ENCODE data around the gene UVRAG.

Gene UVRAG

GRCh38 chr11:75810637-75811390, 4.2 kb upstream of the UVRAG start:
- FAIRE-seq, result no peak

- no peak for FAIRE-seq
These were observed 3.5 kb upstream of the UVRAG start for GRCh38 chr11:75811485-75811884.

- FAIRE-seq, result no peak
These were observed 2.4 kb upstream of the UVRAG start for GRCh38 chr11:75812542-75813040.

- no peak for FAIRE-seq
These were observed 1.9 kb upstream of the UVRAG start for GRCh38 chr11:75813124-75813523.

DNA sequence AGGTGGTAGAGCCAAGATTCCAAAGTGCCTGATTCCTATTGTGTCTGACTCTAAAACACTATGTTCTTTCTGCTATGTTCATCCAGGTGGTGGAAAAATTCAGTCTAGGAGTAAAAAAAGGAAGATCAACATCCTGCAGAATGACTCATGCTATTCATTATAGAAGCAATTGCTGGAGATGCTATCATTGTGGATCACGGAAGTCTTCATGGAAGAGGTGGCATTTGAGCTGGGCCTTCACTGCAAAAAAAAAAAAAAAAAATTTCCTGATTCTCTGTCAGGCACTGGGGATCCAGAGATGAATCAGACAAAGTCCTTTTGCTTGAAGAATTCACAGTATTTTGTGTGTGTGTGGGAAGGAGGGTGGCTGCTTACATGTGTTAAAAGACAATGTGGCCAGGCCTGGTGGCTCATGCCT, 1.4 kb upstream of the UVRAG start:
- FAIRE-seq, result no peak

- no peak for FAIRE-seq
These were observed 690 bp upstream of the UVRAG start for GRCh38 chr11:75814363-75814676.

DNA sequence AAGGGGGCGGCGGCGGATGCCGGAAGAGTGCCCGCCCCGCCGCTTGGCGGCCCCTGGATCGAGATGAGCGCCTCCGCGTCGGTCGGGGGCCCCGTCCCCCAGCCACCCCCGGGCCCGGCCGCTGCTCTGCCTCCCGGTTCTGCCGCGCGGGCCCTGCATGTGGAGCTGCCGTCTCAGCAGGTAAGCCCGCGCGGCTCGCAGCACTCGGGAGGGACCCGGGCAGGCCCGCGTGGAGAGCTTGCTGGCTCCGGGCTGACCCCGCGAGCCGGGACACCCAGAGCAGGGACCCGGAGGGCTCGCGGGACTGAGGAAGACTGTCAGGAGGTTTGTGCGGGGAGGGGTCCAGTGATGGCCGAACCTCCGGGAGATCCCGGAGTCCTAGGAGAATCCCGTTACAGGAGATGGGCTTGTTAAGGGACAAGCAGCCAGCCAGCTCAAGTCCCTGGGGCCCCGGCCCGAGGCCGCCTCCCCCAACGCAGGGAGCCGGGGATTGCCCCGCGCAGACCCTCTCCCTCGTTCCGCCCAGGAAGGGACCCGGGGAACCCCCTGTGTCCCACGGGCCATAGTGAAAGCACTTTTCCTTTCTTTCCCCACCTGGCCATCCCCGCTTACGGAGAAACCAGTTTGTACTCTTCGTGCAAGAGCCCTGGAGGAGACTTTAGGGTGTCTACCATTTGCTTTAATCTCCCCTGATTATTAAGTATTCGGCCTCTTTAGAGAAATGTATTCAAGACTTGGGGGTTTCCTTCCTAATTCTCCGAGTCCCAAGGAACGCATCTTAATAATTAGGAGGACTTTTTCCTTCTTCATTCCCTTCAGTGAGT, 547 bp downstream of the UVRAG start:
- no peak for FAIRE-seq

DNA sequence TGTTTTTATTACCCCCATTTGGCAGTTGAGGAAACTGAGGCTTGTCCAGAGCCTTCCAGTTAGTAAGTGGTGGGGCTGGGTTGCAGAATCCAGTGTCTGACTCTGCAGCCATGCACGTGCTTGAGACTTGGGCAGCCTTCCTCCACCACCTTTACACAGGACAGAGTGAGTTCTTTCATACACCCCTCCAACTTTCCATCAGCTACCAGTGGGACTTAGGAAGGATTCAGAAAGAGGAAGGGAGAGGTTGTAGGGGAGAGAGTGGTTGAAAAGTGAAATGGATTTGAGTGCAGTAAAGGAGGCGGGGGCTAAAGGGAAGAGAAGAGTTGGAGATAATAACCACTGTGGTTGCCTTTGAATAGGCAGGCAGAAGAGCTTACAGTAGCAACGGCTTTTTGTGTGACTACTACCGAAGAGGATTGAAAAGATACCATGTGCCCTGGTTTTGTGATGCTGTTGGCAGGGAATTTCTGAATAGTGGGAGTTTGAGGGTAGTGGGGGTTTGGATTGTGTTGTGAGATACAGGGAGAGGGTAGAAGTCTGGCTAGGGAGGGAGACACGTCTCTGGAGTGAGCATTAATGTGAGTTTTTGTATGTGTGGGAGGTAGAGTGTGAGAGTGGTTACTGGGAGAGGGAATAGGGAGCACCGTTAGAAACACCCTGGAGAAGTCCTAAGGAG, 1.7 kb downstream of the UVRAG start:
- no peak for FAIRE-seq

DNA sequence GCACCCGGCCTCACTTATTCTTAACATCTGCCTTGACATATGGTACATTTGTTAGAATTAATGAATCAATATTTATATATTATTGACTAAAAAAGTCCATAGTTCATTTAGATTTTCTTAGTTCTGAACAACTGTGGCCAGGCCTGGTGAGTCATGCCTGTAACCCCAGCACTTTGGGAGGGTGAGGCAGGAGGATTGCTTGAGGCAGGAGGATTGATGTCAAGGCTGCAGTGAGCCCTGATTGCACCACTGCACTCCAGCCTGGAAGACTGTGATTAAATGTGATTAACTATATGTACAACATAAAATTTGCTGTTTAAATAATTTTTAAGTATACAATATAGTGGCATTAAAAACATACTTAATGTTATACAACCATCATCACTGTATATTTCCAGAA, 5.6 kb downstream of the UVRAG start:
- no peak for FAIRE-seq

DNA sequence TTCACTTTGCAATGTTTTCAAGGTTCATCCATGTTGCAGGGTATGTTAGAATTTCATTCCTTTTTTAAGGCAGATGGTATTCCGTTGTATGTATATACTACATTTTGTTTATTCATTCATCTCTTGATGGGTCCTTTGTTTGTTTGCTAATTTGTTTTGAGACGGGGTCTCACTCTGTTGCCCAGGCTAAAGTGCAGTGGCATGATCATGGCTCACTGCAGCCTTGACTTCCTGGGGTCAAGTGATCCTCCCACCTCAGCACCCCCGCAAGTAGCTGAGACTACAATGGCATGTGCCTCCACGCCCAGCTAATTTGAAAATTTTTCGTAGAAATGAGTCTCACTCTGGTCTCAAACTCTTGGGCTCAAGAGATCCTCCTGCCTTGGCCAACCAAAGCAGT, 6.2 kb downstream of the UVRAG start:
- no peak for FAIRE-seq

DNA sequence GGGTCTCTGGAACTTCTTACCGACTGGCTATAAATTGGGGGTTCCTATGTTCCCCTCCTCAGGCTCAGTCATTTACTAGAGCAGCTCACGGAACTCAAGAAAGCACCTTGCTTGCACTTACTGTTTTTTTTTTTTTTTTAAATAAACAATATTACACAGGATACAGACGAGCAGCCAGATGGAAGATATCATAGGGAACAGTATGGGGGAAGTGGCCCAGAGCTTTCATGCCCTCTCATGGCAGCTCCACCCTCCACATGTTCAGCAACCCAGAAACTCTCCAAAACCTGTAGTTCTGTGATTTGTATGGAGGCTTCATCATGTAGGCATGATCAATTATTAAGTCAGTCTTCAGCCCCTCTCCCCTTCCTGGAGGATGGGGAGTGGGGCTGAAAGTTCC, 7.5 kb downstream of the UVRAG start:
- no peak for FAIRE-seq

GRCh38 chr11:75823415-75823814, 8.4 kb downstream of the UVRAG start:
- no peak for FAIRE-seq

- no peak for FAIRE-seq
These were observed 8.9 kb downstream of the UVRAG start for GRCh38 chr11:75823946-75824345.

GRCh38 chr11:75826461-75827230, 11.6 kb downstream of the UVRAG start:
- no peak for FAIRE-seq

- no peak for FAIRE-seq
These were observed 12.6 kb downstream of the UVRAG start for GRCh38 chr11:75827562-75827961.

DNA sequence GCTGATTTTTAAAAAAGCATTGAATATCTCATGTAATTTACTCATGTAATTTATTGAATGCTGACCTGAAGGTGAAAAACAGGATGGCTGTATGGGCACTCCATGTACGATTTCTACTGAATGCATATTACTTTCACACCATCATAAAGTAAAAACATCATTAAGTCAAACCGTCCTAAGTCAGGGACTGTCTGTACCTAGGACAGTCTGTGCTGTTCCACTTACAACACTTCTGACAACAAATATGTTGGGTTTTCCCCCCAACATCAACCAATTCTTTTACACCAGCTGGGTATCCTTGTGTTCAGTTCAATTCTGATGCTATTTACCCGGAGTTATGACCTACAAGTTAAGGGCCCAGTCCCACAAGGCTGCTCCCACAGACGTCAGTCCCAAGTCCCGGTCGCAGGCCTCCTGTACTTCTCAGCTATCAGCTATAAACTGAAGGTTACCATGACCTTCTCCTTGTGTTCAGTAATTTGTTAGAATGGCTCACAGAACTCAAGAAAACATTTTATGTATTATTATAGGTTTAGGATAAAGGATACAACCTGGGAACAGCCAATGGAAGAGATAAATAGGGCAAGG, 17.0 kb downstream of the UVRAG start:
- FAIRE-seq, result no peak

GRCh38 chr11:75834728-75835127, 19.7 kb downstream of the UVRAG start:
- FAIRE-seq, result no peak

DNA sequence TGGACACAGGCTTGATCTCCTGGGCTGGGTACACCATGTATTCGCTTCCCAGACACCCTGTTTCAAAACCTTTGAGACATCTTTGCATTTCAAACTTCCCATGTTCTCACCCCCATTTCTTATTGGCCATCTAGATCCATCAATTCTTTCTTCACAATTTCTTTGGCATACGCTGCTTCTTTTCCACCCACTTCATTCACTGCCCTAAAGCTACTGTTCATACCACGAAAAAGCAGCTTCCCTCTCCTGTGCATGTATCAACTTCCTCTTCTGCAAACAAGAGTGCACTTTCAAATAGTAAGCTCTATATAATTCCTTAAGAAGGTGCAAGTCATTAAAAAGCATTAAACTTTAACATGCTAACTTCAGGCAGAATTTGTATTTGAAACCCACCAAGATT, 21.4 kb downstream of the UVRAG start:
- FAIRE-seq, result no peak

DNA sequence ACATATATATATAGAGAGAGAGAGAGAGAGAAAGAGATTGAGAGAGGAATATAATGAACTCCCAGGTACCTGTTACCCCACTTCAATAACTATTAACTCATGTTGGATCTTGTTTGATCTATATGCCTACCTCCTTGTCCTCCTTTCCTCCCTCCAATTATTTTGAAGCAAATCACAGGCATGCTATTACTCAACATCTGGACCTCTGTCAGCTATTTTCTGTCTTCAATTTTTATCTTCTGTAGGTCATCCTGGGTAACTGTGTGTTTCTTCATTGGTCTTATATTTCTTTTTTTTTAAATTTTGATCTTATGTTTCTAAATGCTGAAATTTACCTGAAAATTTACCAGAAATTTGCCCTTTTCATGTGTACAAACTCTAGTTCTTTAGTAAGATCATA, 24.8 kb downstream of the UVRAG start:
- FAIRE-seq, result no peak

GRCh38 chr11:75840522-75840921, 25.5 kb downstream of the UVRAG start:
- no peak for FAIRE-seq

- no peak for FAIRE-seq
These were observed 26.7 kb downstream of the UVRAG start for GRCh38 chr11:75841739-75842138.

DNA sequence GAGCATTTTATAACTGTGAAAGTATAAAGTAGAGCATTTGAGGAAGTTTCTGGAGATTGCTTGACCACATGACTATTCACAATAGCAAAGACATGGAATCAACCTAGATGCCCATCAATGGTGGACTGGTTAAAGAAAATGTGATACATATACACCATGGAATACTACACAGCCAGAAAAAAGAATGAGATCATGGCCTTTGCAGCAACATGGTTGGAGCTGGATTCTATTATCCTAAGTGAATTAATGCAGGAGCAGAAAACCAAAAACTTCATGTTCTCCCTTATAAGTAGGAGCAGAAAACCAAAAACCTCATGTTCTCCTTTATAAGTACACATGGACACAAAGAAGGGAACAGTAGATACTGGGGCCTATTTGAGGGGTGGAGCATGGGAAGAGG, 30.3 kb downstream of the UVRAG start:
- FAIRE-seq, result no peak

DNA sequence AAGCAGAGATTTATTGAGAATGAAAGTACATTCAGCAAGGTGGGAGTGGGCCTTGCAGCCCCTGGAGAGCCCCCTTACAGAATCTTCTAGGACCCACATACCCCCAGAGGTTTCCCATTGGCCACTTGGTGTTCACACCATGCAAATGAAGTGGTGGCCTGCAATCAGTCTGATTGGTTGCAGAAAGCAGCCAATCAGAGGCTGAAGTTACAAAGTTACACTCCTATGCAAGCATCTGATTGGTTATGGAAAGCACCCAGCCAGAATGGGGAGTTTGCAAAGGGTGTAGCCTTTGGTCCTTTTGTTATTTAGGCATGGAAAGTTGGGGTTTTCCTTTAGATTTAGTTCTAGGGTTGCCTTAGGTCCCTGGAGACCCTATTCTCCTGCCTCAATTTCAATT, 34.9 kb downstream of the UVRAG start:
- FAIRE-seq, result no peak

Measured in islet of Langerhans (tissue), 1 donor.